OCI-LY7 (cell line): Measurements from ENCODE around the gene SETD7. TPM values are rescaled to one million over a fixed set of nuclear protein-coding genes. Genes with fewer than 3 reads are reported as not detected.

Source experiments
- BruUV-seq: library from RNA; stranded (reverse); fragments of 400-500 nt; replicated peaks from 2 replicates; lab custom pipeline; 2021; lab: Mats Ljungman, UMichigan
- CTCF ChIA-PET: fragments of 300-600 bp; sonication (Branson Sonifier 250); formaldehyde crosslinking; loops from one replicate; lab custom pipeline; 2022; ENCODE audit warnings: antibody characterized with exemption; ENCODE audit not compliant: unreplicated experiment; lab: Charles Lee
- POLR2A ChIA-PET: fragments of 300-600 bp; sonication (Branson Sonifier 250); formaldehyde crosslinking; loops from one replicate; lab custom pipeline; 2022; ENCODE audit warnings: antibody characterized with exemption; lab: Charles Lee
- DNase-seq: peaks from one replicate; pipeline ENCODE4 v3.0.0-alpha.2; 2015; ENCODE audit warnings: low spot score
- H2AFZ ChIP-seq: fragments of 200-600 bp; sonication (generic), shearing (Covaris generic); 2 replicates; pipeline ENCODE4 v1.6.1; 2014; ENCODE audit warnings: mild to moderate bottlenecking, antibody characterized with exemption, low read length, moderate library complexity
- H3K27ac ChIP-seq: fragments of 200-600 bp; sonication (generic); 2 replicates; pipeline ENCODE4 v1.5.1; 2014; ENCODE audit warnings: mixed run types, low read depth, mild to moderate bottlenecking, moderate library complexity, low read length, inconsistent platforms; ENCODE audit not compliant: poor library complexity, severe bottlenecking
- H3K36me3 ChIP-seq: fragments of 200-600 bp; sonication (generic); 2 replicates; pipeline ENCODE4 v1.6.1; 2014; ENCODE audit warnings: mild to moderate bottlenecking, antibody characterized with exemption, low read length, moderate library complexity, mixed read lengths; ENCODE audit not compliant: insufficient read depth
- H3K4me1 ChIP-seq: fragments of 200-600 bp; sonication (generic); 2 replicates; pipeline ENCODE4 v1.5.1; 2014; ENCODE audit warnings: mild to moderate bottlenecking, low read length; ENCODE audit not compliant: insufficient read depth, poor library complexity, severe bottlenecking
- H3K4me2 ChIP-seq: fragments of 200-600 bp; sonication (generic); 2 replicates; pipeline ENCODE4 v1.6.1; 2014; ENCODE audit warnings: mild to moderate bottlenecking, low read length
- H3K4me3 ChIP-seq: fragments of 200-600 bp; sonication (generic); 2 replicates; pipeline ENCODE4 v1.5.1; 2014; ENCODE audit warnings: mild to moderate bottlenecking, low read depth, low read length; ENCODE audit not compliant: poor library complexity, severe bottlenecking
- H3K79me2 ChIP-seq: fragments of 200-600 bp; sonication (generic); 2 replicates; pipeline ENCODE4 v1.6.1; 2016; ENCODE audit warnings: low read depth, mild to moderate bottlenecking, low read length, moderate library complexity, mixed read lengths; ENCODE audit not compliant: insufficient read depth
- H3K9me2 ChIP-seq: fragments of 200-600 bp; sonication (generic); 2 replicates; pipeline ENCODE4 v1.6.1; 2016; ENCODE audit warnings: mild to moderate bottlenecking, low read length, mixed read lengths; ENCODE audit not compliant: insufficient read depth
- H3K9me3 ChIP-seq: fragments of 200-600 bp; sonication (generic); 2 replicates; pipeline ENCODE4 v1.6.1; 2014; ENCODE audit warnings: mild to moderate bottlenecking, mixed run types, low read length, mixed read lengths
- H4K20me1 ChIP-seq: fragments of 200-600 bp; sonication (generic); 2 replicates; pipeline ENCODE4 v1.6.1; 2014; ENCODE audit warnings: mild to moderate bottlenecking, antibody characterized with exemption, low read length, moderate library complexity, mixed read lengths; ENCODE audit not compliant: insufficient read depth
- CTCF ChIP-seq: fragments of 200-600 bp; sonication (generic); conservative IDR thresholded peaks from 2 replicates; pipeline ENCODE4 v1.5.1; 2014; ENCODE audit warnings: mild to moderate bottlenecking, antibody characterized with exemption, low read length, moderate library complexity, mixed read lengths
- EZH2phosphoT487 ChIP-seq: fragments of 200-600 bp; sonication (generic); IDR thresholded peaks from 2 replicates; pipeline ENCODE4 v1.6.1; 2018; ENCODE audit warnings: low read depth, borderline replicate concordance, mild to moderate bottlenecking, mixed run types, antibody characterized with exemption, low read length, moderate library complexity, mixed read lengths
- intact Hi-C: fragments of 100-400 bp; cut with micrococcal nuclease; formaldehyde crosslinking; loops from one replicate; pipeline ENCODE4 v1.10.0; 2022; ENCODE audit not compliant: unreplicated experiment
- total RNA-seq, 2 experiments: library from RNA; depleted of rRNA in 1 of 2; stranded (reverse); fragments of >200 nt in 1 of 2; shearing (Covaris generic) in 1 of 2; gene quantifications; 2 replicates each; pipeline ENCODE4 v1.2.3, GENCODE V29; 2014 to 2022

The SETD7 gene
- total RNA-seq, 2 experiments from 2014 or later: 17.6 to 37.3 TPM

GRCh38 chr4:139454111-139455045 lies 101.6 kb downstream of the SETD7 start, which contains the start of gene RAB33B:
Gene RAB33B (plus strand): TSS chr4:139454121. CDS start chr4:139454196, 75 bp downstream.
- Histone ChIP-seq H3K9me3 (no peaks in the 10 kb centered on the region), H3K4me1 (peaks cover 43% of the 10 kb centered on the region), H3K4me2 (peak within 1 kb of the TSS; percentile 100), H3K79me2 (peaks cover 65% of the 10 kb centered on the region), H3K27ac (peak within 1 kb of the TSS; percentile 88), H3K9me2 (no peaks in the 10 kb centered on the region), H4K20me1 (peaks cover 22% of the 10 kb centered on the region; the same call in 1 of the 2 replicates), H3K36me3 (0 out of 2 replicates have a peak, but pooled peaks cover 5% of the 10 kb centered on the region), H3K4me3 (peak within 1 kb of the TSS; percentile 82), H2AFZ (peak within 1 kb of the TSS; percentile 75)
- intact Hi-C loops: loop anchor here (5.0 to 10.0 kb wide), 4 partner anchors 222 to 1210 kb away; partner anchors contain the start of genes MAML3 and SLC7A11
- ChIA-PET CTCF (no interaction called here), POLR2A (interaction anchor here (0.6 to 2.0 kb wide), 3 partner anchors 103 to 223 kb away, joined by 5 to 10 read pairs (median 6); partner anchors contain the start of gene SETD7)
- BruUV-seq: TSS peak; percentile 56
- no peak for TF ChIP-seq CTCF
- no peak for TF ChIP-seq EZH2phosphoT487
- DNase-seq: peak; percentile 50

GRCh38 chr4:139453371-139454110 lies 102.5 kb downstream of the SETD7 start:
- peaks cover 43% of the 10 kb centered on the region for H3K4me1 ChIP-seq
- peak overlapping the region; percentile 100 for H3K4me2 ChIP-seq
- H3K27ac ChIP-seq: peak overlapping the region; percentile 88
- H3K79me2 ChIP-seq: peaks cover 63% of the 10 kb centered on the region
- CTCF ChIA-PET: interaction anchor here (0.6 to 1.5 kb wide), 2 partner anchors 103 to 119 kb away, joined by 4 to 5 read pairs; partner anchors contain the start of gene SETD7
- peak; percentile 97 for DNase-seq
- H3K9me2 ChIP-seq: no peaks in the 10 kb centered on the region
- intact Hi-C loops: loop anchor here (1.0 to 10.0 kb wide), 9 partner anchors 37 to 1209 kb away; partner anchors contain the start of genes MAML3 and SLC7A11
- H4K20me1 ChIP-seq: peaks cover 22% of the 10 kb centered on the region; the same call in 1 of the 2 replicates
- TF ChIP-seq EZH2phosphoT487 (no peak), CTCF (peak; percentile 48; the same call in 1 of the 2 replicates)
- 0 out of 2 replicates have a peak, but pooled peaks cover 5% of the 10 kb centered on the region for H3K36me3 ChIP-seq
- peak overlapping the region; percentile 82 for H3K4me3 ChIP-seq
- no TSS peak for BruUV-seq
- H2AFZ ChIP-seq: peak overlapping the region; percentile 75
- H3K9me3 ChIP-seq: no peaks in the 10 kb centered on the region
- POLR2A ChIA-PET: interaction anchor here (0.6 to 2.0 kb wide), 12 partner anchors 12 to 373 kb away, joined by 3 to 10 read pairs (median 4); partner anchors contain the start of gene SETD7
